Activated naive CD4-positive, alpha-beta T cell treated with anti-CD3 and anti-CD28 coated beads, Interleukin-2, amount 10 ng/mL, durations not matched to agents 5 hours and 36 hours (primary cell): ENCODE results near the gene PGRMC1. TPM values are rescaled to one million over a fixed set of nuclear protein-coding genes. Genes with fewer than 3 reads are reported as not detected.

Experiments
- total RNA-seq, 2 experiments: library from RNA; stranded (reverse); gene quantifications; one replicate each; pipeline ENCODE4 v1.2.3, GENCODE V29; 2021

PGRMC1 gene
- 10 to 100 TPM; 26.0 to 27.3 TPM for total RNA-seq

GRCh38 chrX:119235872-119236622 lies at the start of gene PGRMC1:
Gene PGRMC1 (plus strand): TSS chrX:119236285. CDS start chrX:119236364, 79 bp downstream.

Other genes starting within 250 kb of the PGRMC1 start
- gene CT47C1, start 163.3 kb upstream of the PGRMC1 start, total RNA-seq: not detected
- not detected for gene KIAA1210, start 108.5 kb upstream of the PGRMC1 start, total RNA-seq
- gene SLC25A43, start 163.1 kb downstream of the PGRMC1 start, total RNA-seq: 1 to 10 TPM; 2.6 TPM
- gene SLC25A5, start 232.2 kb downstream of the PGRMC1 start, total RNA-seq: 100 to 1,000 TPM; 416 to 444 TPM